Measurements from ENCODE around the gene CDH5.

The CDH5 gene

GRCh38 chr16:66342294-66342900, 24.1 kb upstream of the CDH5 start:
- TF ChIP-seq CTCF (IDR thresholded peaks at IDR 0.05; ENCODE audit: low read depth, low read length): peak; percentile 67
- H3K4me3 ChIP-seq (ENCODE audit: low read depth, low read length): no peak overlapping the region

- peak; percentile 52; the same call in 1 of the 2 replicates for TF ChIP-seq CTCF (IDR thresholded peaks at IDR 0.05; ENCODE audit: low read depth, low read length)
- no peak overlapping the region for H3K4me3 ChIP-seq (ENCODE audit: low read depth, low read length)
Observed at GRCh38 chr16:66344533-66345145, 21.9 kb upstream of the CDH5 start.

- H3K4me3 ChIP-seq (ENCODE audit: low read depth, low read length): no peak overlapping the region
- no peak for TF ChIP-seq CTCF (IDR thresholded peaks at IDR 0.05; ENCODE audit: low read depth, low read length)
Observed at GRCh38 chr16:66346221-66346620, 20.3 kb upstream of the CDH5 start.

- H3K4me3 ChIP-seq (ENCODE audit: low read depth, low read length): no peak overlapping the region
- TF ChIP-seq CTCF (IDR thresholded peaks at IDR 0.05; ENCODE audit: low read depth, low read length): no peak
Observed at GRCh38 chr16:66352304-66352703, 14.2 kb upstream of the CDH5 start.

GRCh38 chr16:66353055-66353454, 13.4 kb upstream of the CDH5 start:
- H3K4me3 ChIP-seq (ENCODE audit: low read depth, low read length): no peak overlapping the region
- TF ChIP-seq CTCF (IDR thresholded peaks at IDR 0.05; ENCODE audit: low read depth, low read length): no peak

- no peak for TF ChIP-seq CTCF (IDR thresholded peaks at IDR 0.05; ENCODE audit: low read depth, low read length)
- H3K4me3 ChIP-seq (ENCODE audit: low read depth, low read length): no peak overlapping the region
Observed at GRCh38 chr16:66354034-66354909, 12.2 kb upstream of the CDH5 start.

GRCh38 chr16:66355526-66355925, 11.0 kb upstream of the CDH5 start:
- H3K4me3 ChIP-seq (ENCODE audit: low read depth, low read length): no peak overlapping the region
- no peak for TF ChIP-seq CTCF (IDR thresholded peaks at IDR 0.05; ENCODE audit: low read depth, low read length)

Measured in WI38 (cell line).